Measurements from ENCODE around the gene ZFAND3. TPM values are rescaled to one million over a fixed set of nuclear protein-coding genes. Genes with fewer than 3 reads are reported as not detected.

Gene ZFAND3
- total and polyA plus RNA-seq, 2 of the 4 experiments (the other 2 are of a cell fraction): 10.9 to 26.7 TPM

GRCh38 chr6:37917566-37917965, 98.0 kb downstream of the ZFAND3 start:
- H2AFZ ChIP-seq (replicated peaks; ENCODE audit: low read length, poor library complexity): no peak overlapping the region
- TF ChIP-seq MAZ (IDR thresholded peaks at IDR 0.05; ENCODE audit: borderline replicate concordance, low read depth, low read length) (no peak), FOS (IDR thresholded peaks at IDR 0.05; ENCODE audit: low read depth, low read length) (no peak), USF2 (IDR thresholded peaks at IDR 0.05; ENCODE audit: low read depth, low read length) (no peak), CEBPB (IDR thresholded peaks at IDR 0.05; ENCODE audit: low read depth, low read length) (no peak), POLR2A (IDR thresholded peaks at IDR 0.05; ENCODE audit: low read depth, low read length) (no peak), CTCF (conservative IDR thresholded peaks at IDR 0.05; ENCODE audit: low read depth, low read length) (no peak), ELK1 (IDR thresholded peaks at IDR 0.05; ENCODE audit: borderline replicate concordance, low read depth, low read length) (no peak)
- no peak overlapping the region for H4K91ac ChIP-seq (ENCODE audit: insufficient read depth, low read depth, low read length)
- ChIA-PET POLR2A (ENCODE audit: unreplicated experiment) (no interaction called here), CTCF (interaction anchor here (0.6 kb wide), 1 partner anchor 86 kb away, joined by 3 read pairs; no protein-coding TSS in a partner anchor)
- no peak overlapping the region for H2AK5ac ChIP-seq (ENCODE audit: low read depth, low read length)
- H3K4me1 ChIP-seq (ENCODE audit: control insufficient read depth, insufficient read depth, low read length): peaks cover 12% of the 10 kb centered on the region
- no peak overlapping the region for H3K4me2 ChIP-seq (ENCODE audit: low read depth, low read length)
- no peak overlapping the region for H2BK20ac ChIP-seq (ENCODE audit: low read depth, low read length)
- no peak overlapping the region for H3K56ac ChIP-seq (ENCODE audit: extremely low read depth, insufficient read depth, low read length)
- no peak overlapping the region for H3K27ac ChIP-seq (ENCODE audit: insufficient read depth, low read length)
- no peak overlapping the region for H3K14ac ChIP-seq (replicated peaks; ENCODE audit: low read depth, low read length)
- no peak overlapping the region for H4K8ac ChIP-seq (ENCODE audit: low read depth in 2 of 2, low read length in 2 of 2)
- H2AK9ac ChIP-seq (replicated peaks; ENCODE audit: low read depth, low read length, poor library complexity): no peak overlapping the region
- H2BK15ac ChIP-seq (ENCODE audit: low read depth, low read length): no peak overlapping the region
- peaks cover 27 to 79% of the 10 kb centered on the region in 2 experiments for H3K79me1 ChIP-seq (ENCODE audit: low read depth in 1 of 2, low read length in 2 of 2)
- no CpG with 5 or more reads among the region's 2 CpGs for WGBS, 2 experiments (ENCODE audit: extremely low coverage in 2 of 2, insufficient read length in 1 of 2)
- H3K4ac ChIP-seq (ENCODE audit: low read depth, low read length): no peak overlapping the region
- no peak overlapping the region; the same call in 1 of the 2 replicates for H3K23ac ChIP-seq (ENCODE audit: low read depth, low read length)
- H3K4me3 ChIP-seq (ENCODE audit: insufficient read depth, low read depth, low read length): no peak overlapping the region
- ATAC-seq (ENCODE audit: low read depth) (no peak), DNase-seq (no peak)
- no peak overlapping the region for H4K5ac ChIP-seq (ENCODE audit: low read depth, low read length)
- no peak overlapping the region for H2BK120ac ChIP-seq (ENCODE audit: low read depth, low read length)
- no peak overlapping the region for H3K18ac ChIP-seq (ENCODE audit: low read depth, low read length)
- dilution Hi-C loops (cut with HindIII; ENCODE audit: low sequenced_read_pairs, unreplicated experiment): no loop called here
- intact Hi-C loops (cut with micrococcal nuclease): no loop called here
- H3K27me3 ChIP-seq (ENCODE audit: control insufficient read depth, insufficient read depth, low read length): no peaks in the 10 kb centered on the region
- H3K36me3 ChIP-seq (ENCODE audit: control insufficient read depth, insufficient read depth, low read length): peaks cover 2% of the 10 kb centered on the region; the same call in 1 of the 2 replicates
- BruUV-seq (replicated peaks): no TSS peak
- peaks cover 86% of the 10 kb centered on the region for H4K20me1 ChIP-seq (ENCODE audit: insufficient read depth, low read length)
- no peaks in the 10 kb centered on the region for H3K9me3 ChIP-seq (ENCODE audit: control insufficient read depth, insufficient read depth, low read length)
- peaks cover 12% of the 10 kb centered on the region for H3K9me1 ChIP-seq (ENCODE audit: insufficient read depth, low read length)
- in situ Hi-C loops (cut with MboI; ENCODE audit: low sequenced_read_pairs): no loop called here
- H3K9ac ChIP-seq (ENCODE audit: low read depth, low read length): no peak overlapping the region
- no peak overlapping the region for H2BK5ac ChIP-seq (ENCODE audit: low read depth, low read length, poor library complexity, severe bottlenecking)

Data from IMR-90 (cell line).